ENCODE measurements around the gene SPHK1. TPM values are rescaled to one million over a fixed set of nuclear protein-coding genes. Genes with fewer than 3 reads are reported as not detected.

SPHK1 gene
- total and polyA plus RNA-seq, 8 donors = 5.1 to 46.3 (median 10.2) TPM

DNA sequence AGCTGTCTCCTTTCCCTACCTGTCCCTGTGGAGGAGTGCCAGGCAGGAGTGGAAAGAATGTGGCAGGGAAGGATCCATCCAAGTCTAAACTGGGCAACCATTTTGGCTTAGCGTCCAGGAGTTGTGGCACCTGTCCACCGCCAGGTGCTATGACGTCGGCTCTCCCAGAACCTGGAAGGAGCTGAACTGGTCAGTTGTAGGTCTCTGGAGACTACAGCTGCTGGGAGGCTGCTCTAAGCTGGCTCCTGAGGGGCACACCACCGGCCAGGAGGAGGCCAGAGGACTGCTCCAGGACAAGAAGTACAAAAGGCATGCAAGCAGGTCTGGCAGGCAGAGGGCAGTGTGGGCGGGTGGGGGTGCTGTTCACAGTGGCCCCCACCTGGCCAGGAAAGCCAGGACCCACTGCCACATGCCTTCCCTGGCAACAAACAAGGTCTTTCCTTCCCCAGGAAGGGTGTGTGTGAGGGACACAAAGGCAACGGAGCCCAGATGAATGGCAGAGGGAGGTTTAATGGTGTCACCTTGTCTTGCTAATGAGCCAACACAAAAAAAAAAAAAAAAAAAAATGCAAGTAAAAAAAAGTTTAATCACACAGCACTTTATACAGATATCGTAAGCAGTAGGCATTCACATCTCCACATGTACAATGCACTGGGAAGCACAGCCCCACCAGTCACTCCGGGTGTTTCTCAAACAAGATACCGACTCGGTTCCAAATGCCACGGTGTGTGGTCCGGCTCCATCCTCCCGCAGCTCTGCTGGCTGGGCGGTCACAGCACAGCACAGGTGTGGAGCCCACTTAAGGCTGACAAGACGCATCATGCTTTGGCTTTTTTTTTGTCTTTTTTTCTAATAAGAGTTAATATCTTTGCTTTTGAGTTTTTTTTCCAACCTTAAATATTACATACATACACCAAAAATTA, 4.8 kb downstream of the SPHK1 start:
- Histone ChIP-seq H3K4me3 (no peak overlapping the region), H3K36me3 (peaks cover 0 to 17% (median 5%) of the 10 kb centered on the region in 3 donors), H3K27ac (peak overlapping the region in 1 of 4 donors; percentile 8), H3K27me3 (no peaks in the 10 kb centered on the region), H3K4me1 (peaks cover 0 to 14% (median 10%) of the 10 kb centered on the region in 3 donors), H3K9me3 (no peaks in the 10 kb centered on the region)
- ATAC-seq = peak in 1 of 4 donors; percentile 8
- peak in 4 of 6 donors; percentile 38 to 66 (median 53) for DNase-seq
- TF ChIP-seq, protein P1, sequence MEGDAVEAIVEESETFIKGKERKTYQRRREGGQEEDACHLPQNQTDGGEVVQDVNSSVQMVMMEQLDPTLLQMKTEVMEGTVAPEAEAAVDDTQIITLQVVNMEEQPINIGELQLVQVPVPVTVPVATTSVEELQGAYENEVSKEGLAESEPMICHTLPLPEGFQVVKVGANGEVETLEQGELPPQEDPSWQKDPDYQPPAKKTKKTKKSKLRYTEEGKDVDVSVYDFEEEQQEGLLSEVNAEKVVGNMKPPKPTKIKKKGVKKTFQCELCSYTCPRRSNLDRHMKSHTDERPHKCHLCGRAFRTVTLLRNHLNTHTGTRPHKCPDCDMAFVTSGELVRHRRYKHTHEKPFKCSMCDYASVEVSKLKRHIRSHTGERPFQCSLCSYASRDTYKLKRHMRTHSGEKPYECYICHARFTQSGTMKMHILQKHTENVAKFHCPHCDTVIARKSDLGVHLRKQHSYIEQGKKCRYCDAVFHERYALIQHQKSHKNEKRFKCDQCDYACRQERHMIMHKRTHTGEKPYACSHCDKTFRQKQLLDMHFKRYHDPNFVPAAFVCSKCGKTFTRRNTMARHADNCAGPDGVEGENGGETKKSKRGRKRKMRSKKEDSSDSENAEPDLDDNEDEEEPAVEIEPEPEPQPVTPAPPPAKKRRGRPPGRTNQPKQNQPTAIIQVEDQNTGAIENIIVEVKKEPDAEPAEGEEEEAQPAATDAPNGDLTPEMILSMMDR (IDR thresholded peaks at IDR 0.05) = no peak
- intact Hi-C loops (cut with DNase I) = loop anchor here in 1 of 3 donors (5.0 kb wide), 1 partner anchor 82 kb away; the partner anchor contains the start of gene QRICH2
- FAIRE-seq = no peak
- WGBS, 2 donors = 60 to 71% methylated on average over 15 to 16 of the region's 16 CpGs

DNA sequence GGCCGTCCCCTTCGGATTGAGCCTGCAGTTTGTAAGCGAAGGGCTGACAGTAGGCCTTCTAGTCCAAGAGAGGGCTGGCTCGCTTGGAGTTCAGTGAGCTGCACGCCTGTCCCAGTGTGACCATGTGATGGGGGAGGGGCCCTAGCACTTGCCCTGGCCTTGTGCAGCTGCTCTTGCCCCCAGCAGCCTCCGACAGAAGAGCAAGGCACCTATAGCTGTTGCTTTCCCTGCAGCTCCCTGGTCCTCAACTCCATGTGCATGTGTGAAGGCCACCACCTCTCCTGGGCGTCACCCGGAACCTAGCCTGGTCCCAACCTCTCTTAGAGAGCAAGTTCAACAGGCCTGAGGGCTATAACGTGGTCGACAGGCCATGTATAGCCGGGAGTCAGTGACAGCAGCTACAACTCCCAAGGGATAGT, 5.6 kb downstream of the SPHK1 start:
- TF ChIP-seq, protein P1 (IDR thresholded peaks at IDR 0.05) = no peak
- no peak for ATAC-seq
- no peak for DNase-seq
- no peaks in the 10 kb centered on the region for H3K27me3 ChIP-seq
- WGBS, 2 donors = 82% methylated on average over 11 of the region's 11 CpGs
- H3K36me3 ChIP-seq = peaks cover 0 to 17% (median 9%) of the 10 kb centered on the region in 3 donors
- H3K4me1 ChIP-seq = peaks cover 0 to 13% (median 7%) of the 10 kb centered on the region in 3 donors
- no peak for FAIRE-seq
- H3K9me3 ChIP-seq = no peaks in the 10 kb centered on the region
- intact Hi-C loops (cut with DNase I) = loop anchor here in 1 of 3 donors (10.0 kb wide), 1 partner anchor 85 kb away; the partner anchor contains the start of gene QRICH2
- no peak overlapping the region for H3K27ac ChIP-seq
- no peak overlapping the region for H3K4me3 ChIP-seq

DNA sequence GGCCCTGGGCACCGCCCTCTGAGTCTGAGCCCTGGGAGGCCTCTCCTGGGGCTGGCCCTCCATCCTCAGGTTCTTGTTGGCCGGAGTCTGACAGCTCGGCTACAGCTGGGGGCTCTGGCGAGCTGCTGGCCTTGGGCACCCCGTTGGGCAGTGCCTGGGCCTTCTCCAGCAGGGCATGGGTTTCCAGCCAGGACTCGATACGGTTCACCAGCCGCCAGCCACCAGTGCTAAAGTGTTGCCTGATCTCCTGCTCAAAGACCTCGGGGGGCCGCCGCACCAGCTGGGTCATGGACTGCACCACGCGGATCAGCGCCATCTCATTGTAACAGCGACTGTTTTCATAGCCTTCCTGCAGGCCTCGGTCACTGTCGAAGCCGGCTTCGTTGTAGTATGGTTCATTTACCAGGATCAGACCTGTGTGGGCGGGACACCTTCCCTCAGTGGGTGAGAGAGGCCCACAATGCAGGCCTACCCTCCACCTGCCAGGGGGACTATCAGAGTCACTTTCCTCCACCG, 6.8 kb downstream of the SPHK1 start:
- peaks cover 0 to under 1% (median 0%) of the 10 kb centered on the region in 3 donors for H3K4me1 ChIP-seq
- no peaks in the 10 kb centered on the region for H3K9me3 ChIP-seq
- intact Hi-C loops (cut with DNase I) = loop anchor here in 1 of 3 donors (10.0 kb wide), 1 partner anchor 86 kb away; the partner anchor contains the start of gene QRICH2
- H3K4me3 ChIP-seq = no peak overlapping the region
- WGBS, 2 donors = 94% methylated on average over 19 to 21 of the region's 21 CpGs
- TF ChIP-seq, protein P1 (IDR thresholded peaks at IDR 0.05) = no peak
- H3K27ac ChIP-seq = no peak overlapping the region
- H3K36me3 ChIP-seq = peaks cover 0 to 26% (median 17%) of the 10 kb centered on the region in 3 donors
- ATAC-seq (no peak), DNase-seq (no peak), FAIRE-seq (no peak)
- no peaks in the 10 kb centered on the region for H3K27me3 ChIP-seq

DNA sequence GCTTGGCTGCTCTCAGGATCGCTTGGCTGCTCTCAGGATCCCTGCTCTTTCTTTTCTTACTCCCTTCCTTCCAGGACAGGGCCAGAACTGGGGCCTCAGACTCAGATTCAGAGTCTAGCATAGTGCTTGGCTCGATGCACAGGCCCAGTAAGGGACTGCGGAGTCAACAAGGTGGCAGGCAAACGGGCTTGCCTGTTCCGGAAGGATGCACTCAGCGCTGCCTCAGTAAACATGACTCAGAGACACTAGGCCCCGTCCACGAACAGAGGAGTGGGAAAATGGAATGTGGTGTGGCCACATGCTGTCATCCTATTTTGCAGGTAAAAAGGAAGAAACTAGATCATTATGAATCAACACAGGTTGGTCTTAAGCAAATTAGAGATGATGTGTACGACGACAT, 9.8 kb downstream of the SPHK1 start:
- Histone ChIP-seq H3K36me3 (peaks cover 0 to 49% (median 29%) of the 10 kb centered on the region in 3 donors), H3K27me3 (no peaks in the 10 kb centered on the region), H3K27ac (no peak overlapping the region), H3K4me1 (no peaks in the 10 kb centered on the region), H3K4me3 (no peak overlapping the region), H3K9me3 (no peaks in the 10 kb centered on the region)
- intact Hi-C loops (cut with DNase I) = loop anchor here in 1 of 3 donors (10.0 kb wide), 1 partner anchor 89 kb away; the partner anchor contains the start of gene QRICH2
- 91 to 92% methylated on average over 10 of the region's 10 CpGs for WGBS, 2 donors
- no peak for FAIRE-seq
- ATAC-seq = peak in 1 of 4 donors; percentile 27
- DNase-seq = no peak
- TF ChIP-seq, protein P1 (IDR thresholded peaks at IDR 0.05) = no peak
